GM12878 (cell line): ENCODE results near the gene ECEL1. TPM values are rescaled to one million over a fixed set of nuclear protein-coding genes. Genes with fewer than 3 reads are reported as not detected.

ENCODE experiments used
- ATAC-seq: fragments of 200-7000 bp; cut with Tn5 transposase; 3 replicates; pipeline ENCODE4 v1.9.1; 2020; ENCODE audit warnings: mild to moderate bottlenecking, moderate library complexity
- BruUV-seq: library from RNA; stranded (reverse); fragments of 400-500 nt; replicated peaks from 2 replicates; lab custom pipeline; 2021; lab: Mats Ljungman, UMichigan
- CTCF ChIA-PET: fragments of 300-600 bp; sonication (Branson Sonifier 250); formaldehyde crosslinking; extraction: SDS; loops from one replicate; lab custom pipeline; 2021; ENCODE audit warnings: inconsistent platforms; lab: Yijun Ruan, JAX
- POLR2A ChIA-PET: fragments of 350-600 bp; formaldehyde crosslinking; extraction: SDS; loops from one replicate; lab custom pipeline; 2021; ENCODE audit warnings: inconsistent platforms; lab: Charles Lee
- RAD21 ChIA-PET: fragments of 300-600 bp; sonication (Branson Sonifier 250); formaldehyde crosslinking; loops from one replicate; lab custom pipeline; 2023; ENCODE audit warnings: antibody characterized with exemption; ENCODE audit not compliant: unreplicated experiment; lab: Charles Lee
- SMC1A ChIA-PET: fragments of 300-600 bp; sonication (Branson Sonifier 250); formaldehyde crosslinking; loops from one replicate; lab custom pipeline; 2023; ENCODE audit not compliant: unreplicated experiment, uncharacterized antibody; lab: Charles Lee
- DNase-seq: peaks from one replicate; pipeline ENCODE4 v3.0.0-alpha.2; 2011; ENCODE audit warnings: low read depth, low spot score
- FAIRE-seq: peaks from 3 replicates; lab custom pipeline; 2011; peaks lifted over from hg19 to GRCh38; lab: Jason Lieb, UNC
- H2AFZ ChIP-seq: 2 replicates; pipeline ENCODE4 v1.6.0; 2011; ENCODE audit warnings: low read depth, low read length, control low read depth; ENCODE audit not compliant: control insufficient read depth
- H3K27ac ChIP-seq: 2 replicates; pipeline ENCODE4 v1.5.1; 2011; ENCODE audit warnings: control low read depth; ENCODE audit not compliant: control insufficient read depth, insufficient read depth
- H3K27me3 ChIP-seq, 2 experiments: replicated peaks in 1 of 2; 2 replicates each; pipeline versions ENCODE4 v1.6.0 to v1.6.1; 2011; ENCODE audit warnings: low read length in 1 of 2; ENCODE audit not compliant: control insufficient read depth in 2 of 2, insufficient read depth in 2 of 2
- H3K36me3 ChIP-seq, 2 experiments: 2 replicates each; pipeline ENCODE4 v1.5.1; 2011; ENCODE audit warnings: low read length in 1 of 2; ENCODE audit not compliant: control insufficient read depth in 2 of 2, insufficient read depth in 2 of 2
- H3K4me1 ChIP-seq: 2 replicates; pipeline ENCODE4 v1.6.1; 2011; ENCODE audit warnings: mild to moderate bottlenecking, low read length, moderate library complexity, mixed read lengths; ENCODE audit not compliant: control insufficient read depth, insufficient read depth
- H3K4me2 ChIP-seq: 2 replicates; pipeline ENCODE4 v1.6.0; 2011; ENCODE audit warnings: control low read depth; ENCODE audit not compliant: control insufficient read depth, insufficient read depth
- H3K4me3 ChIP-seq: fragments of 200-600 bp; sonication (generic); 2 replicates; pipeline ENCODE4 v1.5.1; 2016
- H3K79me2 ChIP-seq: 2 replicates; pipeline ENCODE4 v1.6.0; 2011; ENCODE audit warnings: low read length; ENCODE audit not compliant: control insufficient read depth, insufficient read depth
- H3K9ac ChIP-seq: 2 replicates; pipeline ENCODE4 v1.8.0; 2011; ENCODE audit warnings: low read length, control low read depth, mixed read lengths; ENCODE audit not compliant: control insufficient read depth, insufficient read depth
- H3K9me3 ChIP-seq: replicated peaks from 3 replicates; pipeline ENCODE4 v1.5.1; 2011; ENCODE audit warnings: mild to moderate bottlenecking, low read length; ENCODE audit not compliant: control insufficient read depth, insufficient read depth
- H4K20me1 ChIP-seq: 2 replicates; pipeline ENCODE4 v1.6.0; 2011; ENCODE audit not compliant: control insufficient read depth, insufficient read depth
- BCL3 ChIP-seq: IDR thresholded peaks from 2 replicates; pipeline ENCODE4 v1.6.1; 2011; ENCODE audit warnings: borderline replicate concordance, low read depth, mild to moderate bottlenecking, moderate library complexity, low read length; ENCODE audit not compliant: insufficient read depth, poor library complexity, severe bottlenecking
- CBX3 ChIP-seq: fragments of 200-600 bp; sonication (generic); IDR thresholded peaks from 2 replicates; pipeline ENCODE4 v1.6.1; 2016; ENCODE audit warnings: low read depth, borderline replicate concordance
- CBX5 ChIP-seq: sonication (generic); IDR thresholded peaks from 2 replicates; pipeline ENCODE4 v1.6.1; 2016; ENCODE audit warnings: low read depth, moderate library complexity, mild to moderate bottlenecking, inconsistent platforms
- CEBPB ChIP-seq, 2 experiments: fragments of 150-350 bp in 1 of 2; IDR thresholded peaks; 2 replicates each; pipeline ENCODE4 v1.6.1; 2012 to 2014; ENCODE audit warnings: low read depth in 2 of 2, low read length in 2 of 2, borderline replicate concordance in 1 of 2, inconsistent platforms in 1 of 2
- EED ChIP-seq: sonication (generic); IDR thresholded peaks from 2 replicates; pipeline ENCODE4 v1.6.1; 2016; ENCODE audit warnings: antibody characterized with exemption, low read depth
- ELK1 ChIP-seq: IDR thresholded peaks from 2 replicates; pipeline ENCODE4 v1.6.1; 2012; ENCODE audit warnings: low read depth, low read length, improper control_type of control experiment
- ESRRA ChIP-seq: IDR thresholded peaks from 2 replicates; pipeline ENCODE4 v1.6.1; 2012; ENCODE audit warnings: mild to moderate bottlenecking, low read length, improper control_type of control experiment
- HDGF ChIP-seq: fragments of 450-650 bp; IDR thresholded peaks from 2 replicates; pipeline ENCODE4 v1.6.1; 2016; ENCODE audit warnings: antibody characterized with exemption
- MYC ChIP-seq: IDR thresholded peaks from 2 replicates; pipeline ENCODE4 v1.6.1; 2011; ENCODE audit warnings: mild to moderate bottlenecking, low read length, moderate library complexity, inconsistent platforms; ENCODE audit not compliant: insufficient read depth, insufficient replicate concordance, insufficient read length, severe bottlenecking
- NFXL1 ChIP-seq: fragments of 450-650 bp; IDR thresholded peaks from 2 replicates; pipeline ENCODE4 v1.6.1; 2017; ENCODE audit warnings: antibody characterized with exemption, mild to moderate bottlenecking, borderline replicate concordance
- POU2F2 ChIP-seq: IDR thresholded peaks from 3 replicates; pipeline ENCODE4 v1.6.1; 2011; ENCODE audit warnings: low read depth, mild to moderate bottlenecking, low read length, borderline replicate concordance
- RBBP5 ChIP-seq: fragments of 200-600 bp; sonication (generic); conservative IDR thresholded peaks from 2 replicates; pipeline ENCODE4 v1.6.1; 2016
- RCOR1 ChIP-seq: conservative IDR thresholded peaks from 2 replicates; pipeline ENCODE4 v1.6.1; 2012; ENCODE audit warnings: low read depth, low read length, improper control_type of control experiment
- SMAD1 ChIP-seq: fragments of 450-650 bp; IDR thresholded peaks from 2 replicates; pipeline ENCODE4 v1.6.1; 2018; ENCODE audit warnings: mild to moderate bottlenecking, low read depth; ENCODE audit not compliant: partially characterized antibody
- WRNIP1 ChIP-seq: IDR thresholded peaks from 2 replicates; pipeline ENCODE4 v1.6.1; 2011; ENCODE audit warnings: low read depth, low read length, improper control_type of control experiment, borderline replicate concordance
- ZBTB40 ChIP-seq: fragments of 450-650 bp; IDR thresholded peaks from 2 replicates; pipeline ENCODE4 v1.6.1; 2016; ENCODE audit warnings: mild to moderate bottlenecking, moderate library complexity, borderline replicate concordance
- ZNF207 ChIP-seq: fragments of 450-650 bp; IDR thresholded peaks from 2 replicates; pipeline ENCODE4 v1.6.1; 2014; ENCODE audit warnings: antibody characterized with exemption, mild to moderate bottlenecking, borderline replicate concordance
- WGBS: methylation state at CpG from one replicate; pipeline ENCODE4 v1.1.6; 2016; ENCODE audit warnings: low lambda C conversion rate; ENCODE audit not compliant: insufficient replicate concordance, insufficient coverage; ENCODE audit errors: missing lambda C conversion rate; 5-methylcytosine and 5-hydroxymethylcytosine counted together
- in situ Hi-C: fragments of 300-500 bp; cut with MboI; formaldehyde crosslinking; loops from 9 replicates; pipeline ENCODE4 v1.14.3; 2018; ENCODE audit warnings: mixed read lengths
- intact Hi-C: fragments of 100-400 bp; cut with micrococcal nuclease; formaldehyde crosslinking; loops from one replicate; pipeline ENCODE4 v1.14.2; 2022; ENCODE audit not compliant: unreplicated experiment
- polyA plus RNA-seq, 11 experiments: library from polyadenylated mRNA; depleted of rRNA in 4 of 11; unstranded in 6 of 11; stranded (reverse) in 5 of 11; fragments of >200 nt; fragmentation: Nextera tagmentation in 4 of 11; fragmentation: Illumina TruSeq in 1 of 11; extraction: Ambion mirVana in 4 of 11; extraction: Trizol in 1 of 11; gene quantifications; 1 replicate in 1 of 11; 2 replicates in 10 of 11; pipeline versions ENCODE4 v1.2.1 to v1.2.3, GENCODE V29; 2011 to 2016; ENCODE audit warnings: inconsistent platforms in 2 of 11, missing spikeins in 2 of 11, low read depth in 1 of 11
- total RNA-seq, 4 experiments: library from RNA; depleted of rRNA in 3 of 4; stranded (reverse); fragments of >200 nt in 3 of 4; fragmentation: Illumina TruSeq in 1 of 4; extraction: Trizol in 1 of 4; gene quantifications; 2 replicates each; pipeline versions ENCODE4 v1.2.1 to v1.2.3, GENCODE V29; 2013 to 2021

The ECEL1 gene
- total and polyA plus RNA-seq, 10 of the 15 experiments (the other 5 are each of a cell fraction or from before 2014, with no cell fraction given): not detected

- no peak for TF ChIP-seq NFXL1
Measured at GRCh38 chr2:232512602-232513001, 25.0 kb upstream of the ECEL1 start (continued).

- WGBS: 20% methylated on average over 11 of the region's 11 CpGs
- Histone ChIP-seq H3K4me1 (no peaks in the 10 kb centered on the region), H3K9me3 (no peaks in the 10 kb centered on the region), H3K4me3 (no peak overlapping the region), H3K27me3 (no peaks in the 10 kb centered on the region; a peak in 2 of 4 replicates), H3K9ac (no peak overlapping the region), H3K27ac (no peak overlapping the region), H2AFZ (no peak overlapping the region), H3K4me2 (no peak overlapping the region), H3K79me2 (no peaks in the 10 kb centered on the region), H4K20me1 (no peaks in the 10 kb centered on the region), H3K36me3 (no peaks in the 10 kb centered on the region)
- intact Hi-C loops (no loop called here), in situ Hi-C loops (no loop called here)
- ChIA-PET CTCF (no interaction called here), SMC1A (interaction anchor here (1.3 kb wide), 1 partner anchor 48 kb away, joined by 3 read pairs; no protein-coding TSS in a partner anchor), POLR2A (interaction anchor here (0.6 kb wide), 1 partner anchor 89 kb away, joined by 6 read pairs; no protein-coding TSS in a partner anchor), RAD21 (no interaction called here)
- FAIRE-seq (no peak), ATAC-seq (no peak), DNase-seq (no peak)
- BruUV-seq: no TSS peak
- no peak for TF ChIP-seq HDGF
- no peak for TF ChIP-seq ZBTB40
- no peak for TF ChIP-seq CBX5
- no peak for TF ChIP-seq CEBPB (IDR thresholded peaks at IDR 0.05; ENCODE audit: borderline replicate concordance in 1 of 2, low read depth in 2 of 2, low read length in 2 of 2)
- no peak for TF ChIP-seq ESRRA
- no peak for TF ChIP-seq RCOR1
- TF ChIP-seq CBX3: no peak
- no peak for TF ChIP-seq ELK1
- TF ChIP-seq EED: no peak
- no peak for TF ChIP-seq WRNIP1
- TF ChIP-seq SMAD1: no peak
- TF ChIP-seq BCL3: no peak
- TF ChIP-seq ZNF207: no peak
- no peak for TF ChIP-seq RBBP5
- TF ChIP-seq MYC: no peak
- TF ChIP-seq POU2F2: no peak
Measured at GRCh38 chr2:232511336-232511890, 23.8 kb upstream of the ECEL1 start.
